Smooth muscle cell of the brain vasculature (primary cell): ENCODE measurements around the gene SIDT2.
"Not testable (repeated sequence)": the region's sequence is repeated elsewhere in the genome, so short reads cannot be mapped to it uniquely, and the experiment has no call there.

Experiments used
- DNase-seq: peaks from one replicate; pipeline ENCODE4 v3.0.0-alpha.2; 2012; ENCODE audit warnings: low read depth, low spot score

The SIDT2 gene

DNA sequence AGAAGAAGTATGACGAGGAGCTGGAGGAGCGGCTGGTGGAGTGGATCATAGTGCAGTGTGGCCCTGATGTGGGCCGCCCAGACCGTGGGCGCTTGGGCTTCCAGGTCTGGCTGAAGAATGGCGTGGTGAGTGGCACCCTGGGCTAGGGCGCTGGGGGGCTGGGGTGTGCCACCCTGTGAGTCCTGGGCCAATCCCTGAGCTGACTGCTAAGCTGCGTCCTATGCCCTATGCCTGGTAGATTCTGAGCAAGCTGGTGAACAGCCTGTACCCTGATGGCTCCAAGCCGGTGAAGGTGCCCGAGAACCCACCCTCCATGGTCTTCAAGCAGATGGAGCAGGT, 24.5 kb downstream of the SIDT2 start:
- no peak for DNase-seq

DNA sequence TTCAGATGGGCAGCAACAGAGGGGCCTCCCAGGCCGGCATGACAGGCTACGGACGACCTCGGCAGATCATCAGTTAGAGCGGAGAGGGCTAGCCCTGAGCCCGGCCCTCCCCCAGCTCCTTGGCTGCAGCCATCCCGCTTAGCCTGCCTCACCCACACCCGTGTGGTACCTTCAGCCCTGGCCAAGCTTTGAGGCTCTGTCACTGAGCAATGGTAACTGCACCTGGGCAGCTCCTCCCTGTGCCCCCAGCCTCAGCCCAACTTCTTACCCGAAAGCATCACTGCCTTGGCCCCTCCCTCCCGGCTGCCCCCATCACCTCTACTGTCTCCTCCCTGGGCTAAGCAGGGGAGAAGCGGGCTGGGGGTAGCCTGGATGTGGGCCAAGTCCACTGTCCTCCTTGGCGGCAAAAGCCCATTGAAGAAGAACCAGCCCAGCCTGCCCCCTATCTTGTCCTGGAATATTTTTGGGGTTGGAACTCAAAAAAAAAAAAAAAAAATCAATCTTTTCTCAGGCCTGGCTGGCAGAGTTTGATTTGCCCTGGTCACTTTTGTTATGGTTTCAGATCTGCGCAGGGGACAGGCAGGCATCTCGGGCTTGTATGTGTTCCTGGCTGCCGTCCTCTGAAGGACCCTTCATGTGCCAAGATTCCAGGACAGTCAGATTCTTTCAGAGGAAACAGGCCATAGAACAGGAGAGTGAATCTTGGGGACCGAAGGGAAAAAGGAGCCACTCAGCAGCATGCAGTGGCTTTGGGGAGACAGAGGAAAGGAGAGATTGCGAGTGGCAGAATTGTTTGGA, 25.9 kb downstream of the SIDT2 start:
- DNase-seq, result no peak

DNA sequence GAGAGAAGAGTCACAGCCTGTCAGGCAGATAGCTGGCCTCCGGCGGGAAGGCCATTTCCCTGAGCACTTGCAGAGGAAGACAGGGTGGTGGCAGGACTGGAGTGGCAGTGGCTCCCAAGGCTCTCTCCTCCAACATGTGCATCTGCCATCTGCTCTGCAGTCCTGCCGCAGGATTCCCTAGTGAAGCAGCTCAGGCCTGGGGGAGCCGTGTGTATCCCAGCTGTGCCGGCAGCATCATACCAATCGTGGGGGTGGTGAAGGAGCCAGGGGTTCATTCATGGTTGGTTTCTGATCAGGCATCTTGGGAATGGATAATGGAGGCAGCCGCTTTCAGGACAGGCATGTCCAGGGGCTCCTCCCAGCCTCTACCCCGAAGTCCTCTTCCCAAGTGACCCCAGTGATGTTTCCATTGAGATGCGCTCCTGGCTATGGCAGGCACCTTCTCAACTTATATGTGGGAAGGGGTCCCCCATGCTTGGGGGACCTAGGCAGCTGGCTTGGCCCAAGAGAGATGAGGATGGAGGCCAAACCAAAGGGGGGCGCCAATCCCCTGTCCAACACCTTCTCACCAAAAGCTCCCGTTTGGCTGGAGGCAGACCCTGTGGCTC, 26.8 kb downstream of the SIDT2 start:
- DNase-seq, result no peak

DNA sequence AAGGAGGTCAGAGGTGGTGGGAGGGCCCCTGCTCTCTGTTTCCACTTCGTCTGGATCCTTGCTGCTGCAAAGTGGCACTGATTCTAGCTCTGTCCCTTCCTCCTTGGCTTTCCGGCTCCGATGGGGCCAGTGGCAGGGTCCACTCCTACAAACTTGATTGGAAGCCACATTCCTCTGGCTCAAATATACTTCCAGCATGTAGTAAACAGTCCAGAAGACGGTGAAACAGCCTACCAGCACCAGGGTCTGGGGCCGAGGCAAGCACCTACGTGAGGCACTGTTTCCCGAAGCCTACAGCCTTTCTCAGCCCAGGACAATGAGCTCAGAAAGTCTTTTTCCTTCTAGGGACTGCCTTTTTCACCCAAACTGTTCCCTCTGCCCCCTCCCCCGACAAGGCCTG, 27.6 kb downstream of the SIDT2 start:
- DNase-seq, result not testable (repeated sequence)

DNA sequence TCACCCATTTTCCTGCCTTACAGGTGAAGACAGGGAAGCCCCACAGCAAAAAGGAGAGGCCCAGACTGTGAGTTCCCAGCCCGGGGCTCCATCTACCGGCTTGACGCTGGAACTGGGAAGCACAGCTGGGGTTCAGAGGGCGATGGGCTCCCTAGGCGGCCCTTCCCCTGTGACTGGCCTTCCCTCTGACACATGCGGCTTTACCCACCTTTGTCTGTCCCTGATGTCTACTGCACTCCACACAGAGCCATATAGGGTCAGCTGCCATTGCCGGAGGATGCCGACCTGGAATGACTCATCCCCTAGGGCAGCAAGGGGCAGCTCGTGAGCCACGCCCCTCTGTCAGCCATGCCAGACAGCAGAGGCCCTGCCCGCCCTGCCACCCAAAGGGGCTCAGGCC, 28.3 kb downstream of the SIDT2 start:
- DNase-seq, result not testable (repeated sequence)

DNA sequence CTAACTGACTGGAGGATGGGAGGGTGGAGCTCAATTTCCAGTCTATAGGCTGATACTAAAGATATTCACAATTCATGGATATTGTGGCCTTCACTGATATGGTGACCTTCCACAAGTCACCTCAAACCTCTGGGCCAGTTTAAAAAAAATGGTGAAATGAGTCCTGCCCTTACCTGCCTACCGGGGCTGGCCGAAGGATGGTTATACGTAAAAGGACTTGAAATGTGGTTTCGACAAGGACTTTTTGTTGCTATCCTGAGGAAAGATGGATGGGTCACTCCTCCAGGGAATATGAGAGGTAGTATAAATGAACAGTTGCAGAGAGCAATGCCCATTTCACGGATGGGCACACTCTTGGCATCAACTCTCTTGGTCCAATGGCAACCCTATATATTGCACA, 28.9 kb downstream of the SIDT2 start:
- DNase-seq, result not testable (repeated sequence)

DNA sequence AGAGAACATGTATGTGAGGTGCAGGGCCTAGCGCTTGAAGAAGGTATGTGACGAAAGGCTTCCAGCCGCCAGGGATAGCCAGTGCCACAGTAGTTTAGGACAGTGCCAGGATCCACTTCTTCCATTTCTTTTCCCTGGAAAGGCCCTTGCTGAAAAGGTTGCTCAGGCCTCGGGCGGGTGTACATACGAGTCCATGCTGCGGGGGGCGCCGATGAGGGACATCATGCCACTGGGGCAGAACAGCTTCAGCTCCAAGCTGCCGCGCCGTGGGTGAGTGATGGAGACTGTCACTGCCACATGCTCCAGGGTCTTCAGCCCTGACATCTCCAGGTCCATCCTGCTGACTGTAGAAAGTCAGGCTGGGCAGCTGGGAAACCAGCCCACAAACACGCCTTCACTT, 30.2 kb downstream of the SIDT2 start:
- DNase-seq, result not testable (repeated sequence)

DNA sequence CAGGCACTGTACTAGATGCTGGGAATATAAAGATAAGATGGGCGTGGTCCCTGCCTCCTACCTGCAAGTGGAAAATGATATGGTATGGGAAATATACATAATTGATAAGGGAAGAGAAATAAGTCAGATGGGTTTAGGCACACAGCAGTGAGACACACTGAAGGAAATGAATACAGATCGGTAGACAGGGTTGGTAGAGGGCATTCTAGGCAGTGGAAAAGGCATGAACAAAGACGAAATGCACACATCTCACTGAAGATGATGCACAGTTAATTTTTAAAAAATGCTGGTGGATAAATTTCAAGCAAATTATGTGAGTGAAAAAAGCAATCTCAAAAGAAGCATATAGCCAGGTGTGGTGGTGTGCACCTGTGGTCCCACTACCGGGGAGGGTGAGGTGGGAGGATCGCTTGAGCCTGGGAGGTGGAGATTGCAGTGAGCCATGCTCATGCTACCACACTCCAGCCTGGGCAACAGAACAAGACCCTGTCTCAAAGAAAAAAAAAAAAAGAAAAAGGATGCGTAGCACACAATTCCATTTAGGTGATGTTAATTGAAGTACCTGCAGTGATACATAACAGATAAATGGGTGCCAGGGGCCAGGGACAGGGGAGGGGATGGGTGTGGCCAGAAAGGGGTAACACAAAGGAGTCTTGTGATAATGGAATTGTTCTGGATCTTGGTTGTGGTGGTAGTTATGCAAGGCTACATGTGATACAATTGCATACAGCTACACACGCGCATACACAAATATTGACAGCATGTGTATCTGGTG, 31.0 kb downstream of the SIDT2 start:
- not testable (repeated sequence) for DNase-seq

DNA sequence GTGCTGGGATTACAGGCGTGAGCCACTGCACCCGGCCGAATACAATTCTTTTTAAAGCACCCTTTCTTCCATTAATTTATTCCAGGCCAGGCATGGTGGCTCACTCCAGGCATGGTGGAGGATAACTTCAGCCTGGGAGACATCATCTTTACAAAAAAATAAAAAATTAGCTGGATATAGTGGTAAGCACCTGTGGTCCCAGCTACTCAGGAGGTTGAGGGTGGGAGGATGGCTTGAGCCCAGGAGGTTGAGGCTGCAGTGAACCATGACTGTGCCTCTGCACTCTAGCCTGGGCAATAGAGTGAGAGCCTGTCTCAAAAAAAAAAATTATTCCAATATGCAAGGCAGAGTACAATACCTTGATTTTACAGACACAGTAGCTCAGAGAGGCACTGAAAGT, 32.1 kb downstream of the SIDT2 start:
- DNase-seq, result no peak

DNA sequence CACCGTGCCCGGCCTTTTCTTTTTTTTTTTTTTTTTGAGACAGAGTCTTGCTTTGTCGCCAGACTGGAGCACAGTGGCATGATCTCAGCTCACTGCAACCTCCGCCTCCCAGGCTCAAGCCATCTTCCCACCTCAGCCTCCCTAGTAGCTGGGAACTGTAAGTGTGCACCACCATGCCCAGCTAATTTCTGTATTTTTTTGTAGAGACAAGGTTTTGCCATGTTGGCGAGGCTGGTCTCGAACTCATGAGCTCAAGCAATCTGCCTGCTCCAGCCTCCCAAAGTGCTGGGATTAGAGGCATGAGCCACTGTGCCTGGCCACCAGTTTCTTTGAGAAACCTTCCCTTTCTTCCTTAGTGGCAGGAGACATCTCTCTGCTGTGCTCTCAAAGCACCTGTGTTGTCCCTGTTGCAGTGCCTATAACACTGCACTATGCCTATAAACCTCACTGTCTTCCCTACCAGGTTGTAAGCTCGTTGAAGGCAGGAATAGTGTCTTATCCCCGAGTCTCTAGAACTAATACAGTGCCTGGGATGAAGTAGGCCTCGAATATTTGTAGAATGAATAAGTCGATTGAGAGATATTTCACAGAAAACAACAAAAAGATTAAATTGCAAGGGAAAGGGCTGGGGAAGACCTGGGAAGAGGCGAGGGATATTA, 34.3 kb downstream of the SIDT2 start:
- DNase-seq, result no peak

DNA sequence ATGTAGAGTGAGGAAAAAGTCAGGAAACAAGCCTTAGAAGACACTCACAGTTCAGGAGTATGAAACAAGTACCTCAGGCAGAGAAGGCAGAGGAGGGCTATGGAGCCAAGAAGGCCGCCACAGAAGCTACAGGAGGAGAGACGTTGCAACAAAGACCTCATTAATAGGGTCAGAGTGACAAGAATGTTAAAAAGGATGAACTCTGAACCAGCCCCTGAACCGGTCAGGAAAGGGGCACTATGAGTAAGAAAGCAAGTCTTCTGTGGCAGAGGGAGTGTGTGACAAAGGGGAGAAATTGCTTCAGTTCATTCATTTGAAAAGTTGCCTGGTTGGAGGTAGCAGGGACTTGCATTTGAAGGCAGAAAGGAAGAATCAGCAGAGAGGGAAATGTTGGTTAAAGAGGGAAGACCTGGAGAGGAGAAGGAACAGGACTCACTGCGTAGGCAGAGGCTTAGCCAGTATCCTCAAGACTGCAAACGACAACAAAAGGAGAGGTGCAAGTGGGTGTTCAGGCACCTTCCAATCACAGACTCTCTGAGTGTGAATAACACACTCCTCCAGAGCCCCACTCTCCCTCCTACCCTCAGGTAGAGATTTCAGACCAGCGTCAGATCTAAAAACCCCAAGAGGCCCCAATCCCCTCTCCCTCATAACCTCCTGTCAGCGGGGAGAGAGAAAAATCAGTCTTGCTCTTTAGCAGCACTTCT, 36.0 kb downstream of the SIDT2 start:
- DNase-seq, result no peak

DNA sequence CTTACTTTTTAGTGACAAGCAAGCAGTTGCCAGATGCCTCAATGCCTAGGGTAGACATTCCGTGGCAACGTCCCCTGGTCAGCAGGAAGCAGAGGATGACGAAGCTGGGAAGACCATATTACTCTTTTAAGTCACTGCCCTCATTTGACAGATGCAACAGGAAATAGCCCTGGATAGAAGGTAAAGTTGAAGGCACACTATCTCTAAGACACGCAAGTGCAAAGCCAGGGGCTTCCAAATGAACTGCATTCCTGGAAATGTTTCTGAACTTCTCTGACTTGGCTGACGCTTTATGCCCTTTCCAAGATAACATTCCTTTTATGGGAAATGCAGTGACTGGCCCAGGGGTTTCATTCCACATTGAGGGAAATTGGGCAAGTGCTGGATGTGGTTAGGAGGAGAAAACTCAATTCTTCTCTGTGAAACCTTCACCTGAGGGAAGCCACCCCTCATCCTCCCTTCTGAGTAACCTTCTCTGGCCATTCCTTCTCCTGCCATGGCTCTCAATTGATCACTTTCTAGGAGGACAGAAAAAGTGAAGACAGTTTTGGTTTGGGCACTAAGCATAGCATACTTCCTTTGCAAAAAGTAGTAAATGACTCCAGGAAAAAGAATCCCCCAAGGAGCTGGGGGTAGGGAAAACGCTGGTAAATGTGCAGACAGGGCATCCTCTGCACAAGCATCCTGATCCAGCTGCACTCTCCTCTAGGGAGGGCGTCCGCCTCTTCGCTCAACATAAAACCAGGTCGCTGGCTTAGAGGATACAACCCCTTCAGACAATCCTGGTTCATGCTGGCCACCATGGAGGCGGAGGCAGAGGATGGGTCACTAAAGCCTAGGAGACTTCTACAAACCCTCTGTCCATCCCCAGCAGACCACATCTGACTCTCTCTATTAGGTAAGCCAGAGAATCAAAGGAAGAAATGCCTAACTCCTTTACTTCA, 38.9 kb downstream of the SIDT2 start:
- DNase-seq, result no peak

DNA sequence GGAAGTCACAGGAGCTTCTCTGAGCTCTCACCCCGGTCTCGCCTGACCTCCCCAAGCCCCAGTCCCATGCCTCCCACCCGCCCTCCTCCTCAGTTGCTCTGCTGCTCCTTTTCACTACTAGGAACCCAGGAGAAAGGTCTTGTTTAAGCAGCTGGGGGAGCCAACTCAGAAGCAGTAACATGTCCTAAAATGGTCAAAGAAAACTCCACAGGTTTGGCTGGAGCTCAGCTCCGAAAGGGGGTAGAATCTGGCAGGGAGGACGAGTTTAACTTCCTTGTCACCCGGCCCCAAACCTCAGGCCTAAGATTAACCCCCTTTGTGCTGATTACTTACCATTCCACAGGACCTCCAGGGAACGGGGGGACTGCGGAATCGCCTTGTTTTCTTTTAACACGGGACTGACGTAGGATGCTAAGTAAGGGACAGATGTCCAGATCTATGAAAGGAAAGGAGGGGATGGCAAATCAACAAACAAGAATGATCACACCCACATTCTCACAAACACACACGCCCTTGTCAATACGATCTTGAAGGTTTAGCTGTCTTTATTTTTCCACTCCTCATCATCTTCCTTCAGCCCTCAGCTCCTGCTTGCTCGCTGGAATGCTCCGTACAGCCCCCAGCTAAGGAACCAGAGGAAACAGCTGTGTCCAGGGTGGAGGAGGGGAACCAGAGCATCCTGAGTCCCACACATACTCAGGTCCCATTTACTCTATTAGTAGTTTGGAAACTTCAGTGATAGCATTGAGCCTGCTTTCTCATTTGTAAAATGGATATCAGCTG, 39.8 kb downstream of the SIDT2 start:
- no peak for DNase-seq

DNA sequence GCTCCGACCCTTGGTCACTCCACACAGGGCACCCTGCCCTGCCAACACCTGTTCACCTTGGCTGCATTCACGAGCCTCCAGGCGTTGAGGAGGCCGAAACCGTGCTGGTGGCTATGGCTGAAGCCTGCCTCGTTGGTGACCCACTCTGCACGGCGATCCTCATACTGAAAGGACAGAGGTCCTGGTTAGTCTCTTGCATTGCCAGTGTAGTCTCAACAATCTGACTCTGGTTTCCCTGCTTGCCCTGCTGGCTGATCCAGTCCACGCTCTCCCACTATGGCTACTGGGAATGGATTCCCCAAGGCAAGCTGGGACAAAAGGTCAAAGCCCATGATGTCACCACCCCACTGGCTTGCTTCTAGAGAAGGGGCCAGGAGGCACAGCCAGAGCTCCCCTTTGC, 40.5 kb downstream of the SIDT2 start:
- DNase-seq, result no peak

DNA sequence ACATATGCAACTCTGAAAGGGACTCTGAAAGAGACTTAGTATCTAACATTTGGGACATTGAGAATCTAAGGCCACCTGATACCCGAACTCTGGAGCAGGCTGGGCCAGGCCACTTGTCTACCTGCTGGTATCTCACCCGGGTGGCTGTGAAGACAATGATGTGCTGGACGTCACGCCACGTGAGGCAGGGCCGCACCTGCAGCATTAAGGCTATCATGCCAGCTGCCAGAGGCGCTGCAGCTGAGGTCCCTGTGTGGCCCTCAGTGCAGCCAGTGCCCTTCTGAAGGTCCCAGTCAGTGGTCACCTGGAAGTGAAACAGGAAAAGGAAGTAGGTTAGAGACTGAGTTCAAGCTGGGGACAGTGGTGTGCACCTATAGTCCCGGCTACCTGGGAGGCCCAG, 40.9 kb downstream of the SIDT2 start:
- DNase-seq, result no peak

DNA sequence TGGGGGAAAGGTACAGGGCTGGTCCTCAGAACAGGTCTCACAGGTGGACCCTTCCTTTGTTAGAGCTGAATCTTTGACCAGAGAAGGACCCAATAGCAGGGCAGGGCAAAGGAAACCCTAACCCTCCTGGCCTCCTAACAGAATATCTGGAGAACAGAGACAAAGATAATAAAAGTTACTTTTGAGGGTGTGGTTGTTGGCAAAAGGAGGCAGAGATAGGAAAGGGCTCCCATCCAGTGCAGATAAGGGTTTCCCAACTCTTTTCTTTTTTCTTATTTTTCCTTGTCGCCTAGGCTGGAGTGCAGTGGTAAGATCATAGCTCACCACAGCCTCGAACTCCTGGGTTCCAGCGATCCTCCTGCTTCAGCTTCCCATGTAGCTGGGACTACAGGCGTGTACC, 41.5 kb downstream of the SIDT2 start:
- no peak for DNase-seq

DNA sequence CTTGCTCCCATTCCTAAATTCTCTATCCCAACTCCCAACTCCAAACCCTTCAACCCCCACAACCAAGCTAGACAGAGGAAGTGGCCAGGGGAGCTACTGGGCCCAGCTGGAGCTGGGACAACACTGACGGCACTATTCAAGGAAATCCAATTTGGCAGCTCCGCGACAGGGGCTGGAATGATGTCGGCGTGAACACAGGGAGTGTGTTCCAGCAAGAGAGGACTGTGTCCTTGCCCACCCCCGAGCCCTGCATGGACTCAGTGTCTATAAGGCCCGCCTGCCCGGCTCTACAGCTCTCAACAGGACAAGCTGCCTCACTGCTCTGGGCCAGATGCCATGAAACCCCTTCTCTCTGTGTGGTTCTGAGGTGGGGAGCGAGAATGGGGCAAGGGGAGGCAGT, 42.0 kb downstream of the SIDT2 start:
- DNase-seq, result no peak

DNA sequence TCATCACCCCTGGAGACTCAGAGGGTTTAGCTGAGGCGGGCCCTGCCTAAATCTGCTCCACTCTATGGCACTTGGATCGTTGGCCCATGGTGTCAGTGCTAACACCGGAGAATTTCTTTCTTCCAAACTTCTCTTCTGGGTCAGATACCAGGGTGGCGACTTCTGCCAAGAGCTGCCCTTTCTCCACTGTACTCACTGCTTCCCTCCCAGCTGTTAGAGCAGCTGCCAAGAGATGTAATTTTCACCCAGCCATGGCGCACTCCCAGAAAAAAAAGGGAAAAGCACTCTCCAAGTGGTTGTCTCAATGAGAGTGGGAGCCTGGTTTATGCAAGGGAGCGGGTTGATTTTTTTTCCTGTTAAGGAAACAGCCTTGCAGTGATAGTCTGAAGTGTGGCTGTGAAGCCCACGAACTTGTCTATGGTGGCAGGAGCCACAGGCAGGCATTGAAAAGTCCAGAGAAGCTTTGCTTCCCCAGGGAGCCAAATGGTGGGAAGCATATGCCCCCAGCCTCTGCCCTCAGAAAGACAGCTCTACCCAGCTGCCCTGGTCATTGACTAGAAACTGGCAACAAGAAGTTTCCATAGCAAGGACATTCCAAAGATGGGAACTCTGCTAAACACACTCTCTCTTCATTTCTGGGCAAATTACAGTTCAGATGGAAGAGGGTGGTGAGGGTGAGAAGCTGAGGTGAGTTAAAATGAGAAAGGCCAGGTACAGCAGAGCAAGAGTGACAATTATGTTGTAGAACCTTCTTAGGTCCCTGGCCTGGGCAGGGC, 42.6 kb downstream of the SIDT2 start:
- no peak for DNase-seq
